Fibroblast of lung (primary cell): ENCODE measurements around the gene ASB11. TPM values are rescaled to one million over a fixed set of nuclear protein-coding genes. Genes with fewer than 3 reads are reported as not detected.

Experiments
- DNase-seq, 2 donors: peaks; one replicate each; pipeline versions ENCODE4 v3.0.0 to v3.0.0-alpha.2; 2010; ENCODE audit warnings: low read depth in 2 of 2
- H2AFZ ChIP-seq: 2 replicates; pipeline ENCODE4 v1.5.1; 2012; ENCODE audit warnings: low read length, control low read depth, inconsistent platforms
- H3K27ac ChIP-seq: 2 replicates; pipeline ENCODE4 v1.5.1; 2011; ENCODE audit warnings: low read length, control low read depth; ENCODE audit not compliant: insufficient read depth
- H3K27me3 ChIP-seq: 2 replicates; pipeline ENCODE4 v1.5.1; 2011; ENCODE audit warnings: mild to moderate bottlenecking, low read length; ENCODE audit not compliant: control insufficient read depth, insufficient read depth
- H3K36me3 ChIP-seq: 2 replicates; pipeline ENCODE4 v1.5.1; 2011; ENCODE audit warnings: low read length; ENCODE audit not compliant: control insufficient read depth, insufficient read depth
- H3K4me1 ChIP-seq: 2 replicates; pipeline ENCODE4 v1.5.1; 2011; ENCODE audit warnings: low read length; ENCODE audit not compliant: control insufficient read depth, insufficient read depth; ENCODE audit errors: extremely low read depth
- H3K4me2 ChIP-seq: 2 replicates; pipeline ENCODE4 v1.5.1; 2011; ENCODE audit warnings: low read length, control low read depth; ENCODE audit not compliant: insufficient read depth; ENCODE audit errors: extremely low read depth
- H3K4me3 ChIP-seq, 4 experiments: fragments of 200-600 bp in 1 of 4; sonication (generic) in 1 of 4; replicated peaks in 1 of 4; 2 replicates each; pipeline ENCODE4 v1.5.1; 2011 to 2016; ENCODE audit warnings: low read length in 4 of 4, low read depth in 3 of 4, mild to moderate bottlenecking in 3 of 4, control low read depth in 2 of 4, inconsistent platforms in 1 of 4, mixed read lengths in 1 of 4; ENCODE audit not compliant: insufficient read depth in 1 of 4; ENCODE audit errors: control extremely low read depth in 1 of 4
- H3K79me2 ChIP-seq: 2 replicates; pipeline ENCODE4 v1.5.1; 2012; ENCODE audit warnings: mild to moderate bottlenecking, low read length, inconsistent platforms; ENCODE audit not compliant: control insufficient read depth, insufficient read depth
- H3K9ac ChIP-seq: 2 replicates; pipeline ENCODE4 v1.5.1; 2011; ENCODE audit warnings: mild to moderate bottlenecking, low read length, control low read depth; ENCODE audit not compliant: insufficient read depth
- H3K9me3 ChIP-seq: 2 replicates; pipeline ENCODE4 v1.5.1; 2012; ENCODE audit warnings: low read depth, low read length; ENCODE audit not compliant: control insufficient read depth, insufficient read depth
- H4K20me1 ChIP-seq: 2 replicates; pipeline ENCODE4 v1.5.1; 2011; ENCODE audit warnings: low read length; ENCODE audit not compliant: control insufficient read depth, insufficient read depth; ENCODE audit errors: extremely low read depth
- CTCF ChIP-seq, 2 donors: IDR thresholded peaks in 1 of 2; conservative IDR thresholded peaks in 1 of 2; 1 replicate in 1 of 2; 2 replicates in 1 of 2; pipeline ENCODE4 v1.5.1; 2011 to 2012; ENCODE audit warnings: low read length in 2 of 2, control low read depth in 1 of 2, inconsistent platforms in 1 of 2, low read depth in 1 of 2, mild to moderate bottlenecking in 1 of 2
- EZH2 ChIP-seq: IDR thresholded peaks from 2 replicates; pipeline ENCODE4 v1.5.1; 2012; ENCODE audit warnings: low read length, control low read depth, mild to moderate bottlenecking; ENCODE audit errors: missing control alignments
- polyA plus RNA-seq, 2 donors: library from polyadenylated mRNA; depleted of rRNA in 1 of 2; stranded (reverse) in 1 of 2; unstranded in 1 of 2; fragments of >200 nt; gene quantifications; 2 replicates each; pipeline ENCODE4 v1.2.1, GENCODE V29; 2011 to 2012; ENCODE audit warnings: missing spikeins in 1 of 2
- total RNA-seq: library from RNA; depleted of rRNA; stranded (reverse); fragments of >200 nt; gene quantifications from 2 replicates; pipeline ENCODE4 v1.2.1, GENCODE V29; 2014

Gene ASB11
- total and polyA plus RNA-seq, 2 donors (not counting 1 experiment from before 2014, with no cell fraction given): not detected

DNA sequence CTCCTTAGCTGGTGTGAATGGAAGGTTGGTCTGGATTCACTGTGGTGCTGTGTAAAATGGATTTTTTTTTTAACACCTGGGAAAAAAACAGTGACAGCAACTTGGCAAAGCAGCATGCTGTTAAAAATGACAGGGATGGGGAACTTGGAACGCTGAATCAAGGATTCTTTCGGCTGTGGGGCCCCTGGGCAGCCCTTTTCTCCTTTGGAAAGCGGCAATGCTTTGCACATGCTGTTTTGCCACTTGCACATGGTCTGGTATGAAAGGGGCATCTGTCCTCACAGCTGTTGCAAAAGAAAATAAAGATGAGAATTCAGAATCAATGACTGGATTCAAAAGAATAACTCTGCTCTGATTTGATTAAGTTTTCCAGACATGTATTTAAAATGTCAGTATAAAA is 30.5 kb upstream of the ASB11 start:
- TF ChIP-seq EZH2 (no peak), CTCF (conservative IDR thresholded peaks at IDR 0.05 in 1 of 2, IDR thresholded peaks at IDR 0.05 in 1 of 2; ENCODE audit: low read depth in 1 of 2, low read length in 2 of 2) (no peak)
- Histone ChIP-seq H3K9me3 (no peaks in the 10 kb centered on the region), H3K4me2 (no peak overlapping the region), H3K9ac (no peak overlapping the region), H3K4me3 (no peak overlapping the region), H3K27ac (no peak overlapping the region), H3K27me3 (no peaks in the 10 kb centered on the region), H3K79me2 (no peaks in the 10 kb centered on the region), H2AFZ (no peak overlapping the region), H3K4me1 (peaks cover 2% of the 10 kb centered on the region), H3K36me3 (no peaks in the 10 kb centered on the region), H4K20me1 (no peaks in the 10 kb centered on the region)
- no peak for DNase-seq

DNA sequence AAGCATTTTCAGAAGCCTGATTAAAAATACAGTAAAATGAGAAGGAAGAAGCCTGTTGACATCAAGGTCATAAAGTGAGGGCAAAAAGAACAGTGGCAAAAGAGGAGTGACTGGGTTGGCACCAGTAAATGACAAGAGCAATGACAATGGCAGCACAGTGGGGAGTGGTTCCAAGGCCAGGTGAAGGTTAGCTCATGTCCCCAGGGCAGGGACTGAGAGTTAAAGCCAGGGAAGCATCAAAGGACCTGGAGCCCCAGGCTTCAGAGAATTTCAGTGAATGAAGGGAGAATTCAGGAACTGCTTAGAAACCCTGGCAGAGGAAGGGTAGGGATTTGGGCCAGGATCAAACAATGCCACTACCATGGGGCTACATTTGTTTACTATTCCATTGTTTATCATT is 28.7 kb upstream of the ASB11 start:
- Histone ChIP-seq H3K4me2 (no peak overlapping the region), H3K36me3 (no peaks in the 10 kb centered on the region), H3K9ac (no peak overlapping the region), H3K27ac (no peak overlapping the region), H3K9me3 (no peaks in the 10 kb centered on the region), H3K79me2 (no peaks in the 10 kb centered on the region), H3K4me1 (peaks cover 2% of the 10 kb centered on the region), H3K4me3 (no peak overlapping the region), H4K20me1 (no peaks in the 10 kb centered on the region), H2AFZ (no peak overlapping the region), H3K27me3 (no peaks in the 10 kb centered on the region)
- no peak for TF ChIP-seq EZH2
- no peak for TF ChIP-seq CTCF (conservative IDR thresholded peaks at IDR 0.05 in 1 of 2, IDR thresholded peaks at IDR 0.05 in 1 of 2; ENCODE audit: low read depth in 1 of 2, low read length in 2 of 2)
- DNase-seq: no peak

- H3K79me2 ChIP-seq: no peaks in the 10 kb centered on the region
- no peaks in the 10 kb centered on the region for H4K20me1 ChIP-seq
- no peaks in the 10 kb centered on the region for H3K9me3 ChIP-seq
- peaks cover 2% of the 10 kb centered on the region for H3K4me1 ChIP-seq
- no peak overlapping the region for H3K27ac ChIP-seq
- DNase-seq: peak in 1 of 2 donors; percentile 83
- TF ChIP-seq EZH2 (no peak), CTCF (conservative IDR thresholded peaks at IDR 0.05 in 1 of 2, IDR thresholded peaks at IDR 0.05 in 1 of 2; ENCODE audit: low read depth in 1 of 2, low read length in 2 of 2) (no peak)
- H3K9ac ChIP-seq: no peak overlapping the region
- H3K4me2 ChIP-seq: no peak overlapping the region
- H3K27me3 ChIP-seq: peaks cover 4% of the 10 kb centered on the region
- no peak overlapping the region for H3K4me3 ChIP-seq
- H2AFZ ChIP-seq: no peak overlapping the region
- H3K36me3 ChIP-seq: no peaks in the 10 kb centered on the region
These were observed 27.6 kb upstream of the ASB11 start for GRCh38 chrX:15343075-15343476.
